B cell (primary cell): ENCODE results near the gene LMF2. TPM values are rescaled to one million over a fixed set of nuclear protein-coding genes. Genes with fewer than 3 reads are reported as not detected.

Experiments
- ATAC-seq: fragments of 200-7000 bp; cut with Tn5 transposase; one replicate; pipeline ENCODE4 v1.10.0; 2021; ENCODE audit warnings: low read depth, mild to moderate bottlenecking, moderate number of reproducible peaks, moderate library complexity
- CTCF ChIA-PET: fragments of 350-600 bp; sonication (Branson Sonifier 250); formaldehyde crosslinking; loops from one replicate; lab custom pipeline; 2021; ENCODE audit warnings: antibody characterized with exemption, inconsistent platforms; lab: Charles Lee
- POLR2A ChIA-PET: fragments of 350-600 bp; sonication (Branson Sonifier 250); formaldehyde crosslinking; loops from one replicate; lab custom pipeline; 2021; ENCODE audit warnings: antibody characterized with exemption; lab: Charles Lee
- DNase-seq: peaks from one replicate; pipeline ENCODE4 v3.0.0; 2013
- H2AFZ ChIP-seq: 2 replicates; pipeline ENCODE4 v1.6.1; 2012; ENCODE audit warnings: mild to moderate bottlenecking, low read depth, low read length; ENCODE audit not compliant: insufficient read depth, poor library complexity, severe bottlenecking
- H3K27ac ChIP-seq, 2 donors: 1 replicate in 1 of 2; 2 replicates in 1 of 2; pipeline ENCODE4 v1.5.1; 2012 to 2013; ENCODE audit warnings: low read length in 2 of 2, mild to moderate bottlenecking in 2 of 2, moderate library complexity in 1 of 2
- H3K27me3 ChIP-seq, 4 experiments: fragments of 200-600 bp in 1 of 4; sonication (generic) in 1 of 4; replicated peaks in 1 of 4; 1 replicate in 2 of 4; 2 replicates in 2 of 4; pipeline versions ENCODE4 v1.6.1 to v1.7.0; 2013 to 2016; ENCODE audit warnings: low read length in 3 of 4, mild to moderate bottlenecking in 2 of 4, mixed read lengths in 1 of 4, moderate library complexity in 1 of 4; ENCODE audit not compliant: insufficient read depth in 4 of 4, control insufficient read depth in 3 of 4; ENCODE audit errors: control extremely low read depth in 1 of 4
- H3K36me3 ChIP-seq, 2 experiments: replicated peaks in 1 of 2; 1 replicate in 1 of 2; 2 replicates in 1 of 2; pipeline versions ENCODE4 v1.6.1 to v1.7.1; 2013; ENCODE audit warnings: low read length in 1 of 2; ENCODE audit not compliant: insufficient read depth in 2 of 2, control insufficient read depth in 1 of 2; ENCODE audit errors: control extremely low read depth in 1 of 2, extremely low read depth in 1 of 2
- H3K4me1 ChIP-seq, 2 donors: fragments of 200-600 bp in 1 of 2; sonication (generic) in 1 of 2; 1 replicate in 1 of 2; 2 replicates in 1 of 2; pipeline versions ENCODE4 v1.5.1 to v1.6.1; 2013 to 2017; ENCODE audit warnings: low read length in 2 of 2; ENCODE audit not compliant: control insufficient read depth in 2 of 2, insufficient read depth in 2 of 2
- H3K4me2 ChIP-seq: replicated peaks from 2 replicates; pipeline ENCODE3; 2012; ENCODE audit warnings: mild to moderate bottlenecking, low read depth, low read length; ENCODE audit not compliant: poor library complexity, severe bottlenecking
- H3K4me3 ChIP-seq, 5 experiments: fragments of 200-600 bp in 1 of 5; sonication (generic) in 1 of 5; 1 replicate in 3 of 5; 2 replicates in 2 of 5; pipeline versions ENCODE4 v1.5.1 to v1.7.0; 2011 to 2016; ENCODE audit warnings: low read length in 4 of 5, mild to moderate bottlenecking in 4 of 5, low read depth in 2 of 5, control low read depth in 1 of 5, moderate library complexity in 1 of 5; ENCODE audit not compliant: insufficient read depth in 1 of 5; ENCODE audit errors: control extremely low read depth in 1 of 5, extremely low read depth in 1 of 5
- H3K79me2 ChIP-seq: fragments of 200-600 bp; sonication (generic); one replicate; pipeline ENCODE4 v1.6.0; 2016; ENCODE audit warnings: low read length; ENCODE audit not compliant: control insufficient read depth, insufficient read depth
- H3K9ac ChIP-seq: fragments of 200-600 bp; sonication (generic); 2 replicates; pipeline ENCODE4 v1.6.1; 2017; ENCODE audit warnings: mild to moderate bottlenecking, low read length, moderate library complexity
- H3K9me3 ChIP-seq, 3 donors: one replicate each; pipeline versions ENCODE4 v1.6.1 to v1.7.1; 2013; ENCODE audit warnings: low read length in 2 of 3; ENCODE audit not compliant: control insufficient read depth in 2 of 3, insufficient read depth in 1 of 3; ENCODE audit errors: control extremely low read depth in 1 of 3
- H4K20me1 ChIP-seq: 2 replicates; pipeline ENCODE4 v1.6.0; 2012; ENCODE audit warnings: mild to moderate bottlenecking, low read length; ENCODE audit not compliant: insufficient read depth, control insufficient read depth, poor library complexity, severe bottlenecking
- H3K27ac Mint-ChIP-seq: one replicate; pipeline ENCODE4 v1.8.0; 2021; ENCODE audit warnings: mixed read lengths
- H3K27me3 Mint-ChIP-seq: one replicate; pipeline ENCODE4 v1.8.0; 2021; ENCODE audit warnings: mixed read lengths
- H3K4me1 Mint-ChIP-seq: one replicate; pipeline ENCODE4 v1.8.0; 2021; ENCODE audit warnings: mixed read lengths
- H3K4me3 Mint-ChIP-seq: one replicate; pipeline ENCODE4 v1.8.0; 2021; ENCODE audit warnings: mixed read lengths
- H3K9me3 Mint-ChIP-seq: one replicate; pipeline ENCODE4 v1.8.0; 2022; ENCODE audit warnings: mixed read lengths; ENCODE audit not compliant: insufficient read depth
- EZH2 ChIP-seq: IDR thresholded peaks from 2 replicates; pipeline ENCODE4 v1.6.1; 2012; ENCODE audit warnings: borderline replicate concordance, low read depth, mild to moderate bottlenecking, moderate library complexity, low read length; ENCODE audit not compliant: insufficient read depth, poor library complexity, severe bottlenecking
- WGBS: methylation state at CpG from one replicate; pipeline ENCODE4 v1.1.5; 2013; ENCODE audit warnings: missing lambda C conversion rate; ENCODE audit not compliant: insufficient coverage; 5-methylcytosine and 5-hydroxymethylcytosine counted together
- intact Hi-C: fragments of 100-400 bp; cut with micrococcal nuclease; formaldehyde crosslinking; loops from one replicate; pipeline ENCODE4 v1.10.0; 2022
- polyA plus RNA-seq: library from polyadenylated mRNA; depleted of rRNA; stranded (reverse); fragments of >200 nt; gene quantifications from 2 replicates; pipeline ENCODE4 v1.2.3, GENCODE V29; 2012
- total RNA-seq, 2 donors: library from RNA; stranded (reverse); fragments of 120-200 nt in 1 of 2; gene quantifications; 1 replicate in 1 of 2; 2 replicates in 1 of 2; pipeline versions ENCODE4 v1.2.3 to v1.2.4, GENCODE V29; 2013 to 2022
- TF ChIP-seq, protein P1 (sequence below): fragments of 200-600 bp; IDR thresholded peaks from one replicate; pipeline ENCODE4 v1.8.0; 2022; ENCODE audit warnings: antibody characterized with exemption, mild to moderate bottlenecking

LMF2 gene
- total and polyA plus RNA-seq, 2 donors (not counting 1 experiment from before 2014, with no cell fraction given) = 128 to 316 TPM

GRCh38 chr22:50529416-50529896 lies 22.0 kb upstream of the LMF2 start:
- Histone ChIP-seq H3K27me3 (no peaks in the 10 kb centered on the region), H3K9ac (peak overlapping the region; percentile 97), H3K4me1 (peaks cover 25 to 67% of the 10 kb centered on the region in 2 donors), H3K4me2 (peak overlapping the region; percentile 84), H3K36me3 (no peaks in the 10 kb centered on the region), H3K27ac (peak overlapping the region; percentile 81 to 99), H3K4me3 (peak overlapping the region; percentile 14 to 95 (median 95)), H4K20me1 (peaks cover 9% of the 10 kb centered on the region), H3K79me2 (peaks cover 19% of the 10 kb centered on the region), H2AFZ (peak overlapping the region; percentile 59), H3K9me3 (peaks cover 0 to 9% (median 0%) of the 10 kb centered on the region in 3 donors)
- Mint-ChIP-seq H3K27me3 (no peaks in the 10 kb centered on the region), H3K4me3 (peak overlapping the region; percentile 86), H3K27ac (peak overlapping the region; percentile 83), H3K4me1 (peaks cover 53% of the 10 kb centered on the region), H3K9me3 (no peaks in the 10 kb centered on the region)
- TF ChIP-seq, protein P1, sequence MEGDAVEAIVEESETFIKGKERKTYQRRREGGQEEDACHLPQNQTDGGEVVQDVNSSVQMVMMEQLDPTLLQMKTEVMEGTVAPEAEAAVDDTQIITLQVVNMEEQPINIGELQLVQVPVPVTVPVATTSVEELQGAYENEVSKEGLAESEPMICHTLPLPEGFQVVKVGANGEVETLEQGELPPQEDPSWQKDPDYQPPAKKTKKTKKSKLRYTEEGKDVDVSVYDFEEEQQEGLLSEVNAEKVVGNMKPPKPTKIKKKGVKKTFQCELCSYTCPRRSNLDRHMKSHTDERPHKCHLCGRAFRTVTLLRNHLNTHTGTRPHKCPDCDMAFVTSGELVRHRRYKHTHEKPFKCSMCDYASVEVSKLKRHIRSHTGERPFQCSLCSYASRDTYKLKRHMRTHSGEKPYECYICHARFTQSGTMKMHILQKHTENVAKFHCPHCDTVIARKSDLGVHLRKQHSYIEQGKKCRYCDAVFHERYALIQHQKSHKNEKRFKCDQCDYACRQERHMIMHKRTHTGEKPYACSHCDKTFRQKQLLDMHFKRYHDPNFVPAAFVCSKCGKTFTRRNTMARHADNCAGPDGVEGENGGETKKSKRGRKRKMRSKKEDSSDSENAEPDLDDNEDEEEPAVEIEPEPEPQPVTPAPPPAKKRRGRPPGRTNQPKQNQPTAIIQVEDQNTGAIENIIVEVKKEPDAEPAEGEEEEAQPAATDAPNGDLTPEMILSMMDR = no peak
- POLR2A ChIA-PET = interaction anchor here (0.7 to 5.4 kb wide), 9 partner anchors 11 to 99 kb away, joined by 3 to 104 read pairs (median 5); partner anchors contain the start of genes ARSA, LMF2, NCAPH2 and SYCE3
- DNase-seq (no peak), ATAC-seq (no peak)
- 28% methylated on average over 50 of the region's 50 CpGs for WGBS
- intact Hi-C loops = loop anchor here (5.0 kb wide), 1 partner anchor 57 kb away; no protein-coding TSS in a partner anchor
- CTCF ChIA-PET = interaction anchor here (1.1 to 5.5 kb wide), 5 partner anchors 9 to 279 kb away, joined by 4 to 81 read pairs (median 11); partner anchors contain the start of genes HDAC10 and SYCE3

DNA sequence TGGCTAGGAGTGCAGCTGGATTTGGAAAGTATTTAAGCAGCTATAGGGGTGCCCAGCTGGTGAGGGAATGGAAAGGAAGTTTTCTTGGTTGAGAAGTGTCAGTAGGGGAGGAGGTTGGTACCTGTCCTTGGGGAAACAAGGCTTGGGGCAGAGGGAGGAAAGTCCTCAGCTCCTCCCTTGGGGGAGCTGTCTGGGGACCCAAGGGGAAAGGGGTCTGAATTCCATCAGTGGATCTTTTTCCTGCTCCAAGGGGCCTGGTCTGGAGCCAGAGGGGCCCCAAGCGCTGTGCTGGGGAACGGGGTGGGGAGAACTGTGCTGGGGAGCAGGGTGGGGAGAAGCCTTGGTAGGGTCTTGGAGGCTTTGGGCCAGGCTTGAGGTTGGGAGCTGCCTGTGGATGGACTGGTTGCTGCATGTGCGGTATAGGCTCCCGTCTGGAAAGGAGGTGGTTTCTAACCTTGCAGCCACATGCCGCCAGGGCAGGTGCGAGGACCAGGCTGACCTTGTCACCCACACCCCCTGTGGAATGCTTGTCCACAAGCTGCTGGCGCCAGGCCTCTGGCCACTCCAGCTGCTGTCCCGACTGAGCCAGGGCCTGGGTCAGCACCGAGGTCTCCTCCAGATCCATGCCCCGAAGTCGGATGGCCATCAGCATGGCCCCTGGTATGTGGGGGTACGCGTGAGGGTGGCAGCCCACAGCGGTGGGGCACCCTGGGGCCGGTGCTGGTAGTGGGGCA lies 21.3 kb upstream of the LMF2 start:
- Histone ChIP-seq H3K36me3 (no peaks in the 10 kb centered on the region), H3K27me3 (no peaks in the 10 kb centered on the region), H4K20me1 (peaks cover 15% of the 10 kb centered on the region), H3K27ac (peak overlapping the region; percentile 81 to 99), H3K4me2 (peak overlapping the region; percentile 84), H2AFZ (no peak overlapping the region), H3K9ac (peak overlapping the region; percentile 97), H3K4me1 (peaks cover 26 to 67% of the 10 kb centered on the region in 2 donors), H3K9me3 (peaks cover 0 to 9% (median 0%) of the 10 kb centered on the region in 3 donors), H3K4me3 (peak overlapping the region in 4 of 5 experiments; percentile 36 to 95 (median 91)), H3K79me2 (peaks cover 24% of the 10 kb centered on the region)
- ATAC-seq = no peak
- Mint-ChIP-seq H3K4me3 (peak overlapping the region; percentile 86), H3K4me1 (peaks cover 49% of the 10 kb centered on the region), H3K9me3 (no peaks in the 10 kb centered on the region), H3K27me3 (no peaks in the 10 kb centered on the region), H3K27ac (peak overlapping the region; percentile 83)
- POLR2A ChIA-PET = interaction anchor here (1.3 to 5.4 kb wide), 6 partner anchors 12 to 92 kb away, joined by 3 to 104 read pairs (median 12); partner anchors contain the start of genes KLHDC7B, LMF2 and NCAPH2
- no peak for TF ChIP-seq EZH2
- TF ChIP-seq, protein P1 = no peak
- WGBS = 72% methylated on average over 15 of the region's 15 CpGs
- CTCF ChIA-PET = interaction anchor here (1.1 to 5.5 kb wide), 5 partner anchors 10 to 93 kb away, joined by 3 to 81 read pairs (median 11); partner anchors contain the start of gene SYCE3
- DNase-seq = peak; percentile 50
- intact Hi-C loops = loop anchor here (5.0 kb wide), 1 partner anchor 57 kb away; no protein-coding TSS in a partner anchor
